IgD-negative memory B cell (primary cell): Measurements from ENCODE around the gene BAG2. TPM values are rescaled to one million over a fixed set of nuclear protein-coding genes. Genes with fewer than 3 reads are reported as not detected.
A peak's percentile ranks its signal among the peaks of the same experiment; 100 is the strongest.

Experiments
- H3K27ac Mint-ChIP-seq, 3 donors: one replicate each; pipeline ENCODE4 v1.8.0; 2020 to 2022; ENCODE audit warnings: mild to moderate bottlenecking in 3 of 3, mixed read lengths in 3 of 3, moderate library complexity in 1 of 3
- H3K27me3 Mint-ChIP-seq: one replicate; pipeline ENCODE4 v1.8.0; 2021; ENCODE audit warnings: mixed read lengths
- H3K36me3 Mint-ChIP-seq: one replicate; pipeline ENCODE4 v1.8.0; 2020; ENCODE audit warnings: mild to moderate bottlenecking, mixed read lengths
- H3K4me1 Mint-ChIP-seq, 3 donors: one replicate each; pipeline ENCODE4 v1.8.0; 2020 to 2022; ENCODE audit warnings: mixed read lengths in 3 of 3, mild to moderate bottlenecking in 1 of 3
- H3K4me3 Mint-ChIP-seq, 4 donors: one replicate each; pipeline ENCODE4 v1.8.0; 2020 to 2022; ENCODE audit warnings: mild to moderate bottlenecking in 4 of 4, mixed read lengths in 4 of 4, moderate library complexity in 3 of 4
- H3K9me3 Mint-ChIP-seq, 3 donors: one replicate each; pipeline ENCODE4 v1.8.0; 2020 to 2021; ENCODE audit warnings: mixed read lengths in 3 of 3, mild to moderate bottlenecking in 1 of 3
- polyA plus RNA-seq: library from polyadenylated mRNA; unstranded; fragments of 300-500 nt; fragmentation: Illumina TruSeq; gene quantifications from one replicate; pipeline ENCODE4 v1.2.3, GENCODE V29; 2021

Gene BAG2
- polyA plus RNA-seq, 1 donor from 2014 or later = 4.5 TPM

GRCh38 chr6:57222743-57223077, 50.6 kb downstream of the BAG2 start:
- Mint-ChIP-seq H3K27ac (peak overlapping the region; percentile 25 to 86 (median 80)), H3K27me3 (peaks cover 6% of the 10 kb centered on the region), H3K4me3 (peak overlapping the region; percentile 98 to 100 (median 99)), H3K4me1 (peaks cover 2 to 5% (median 2%) of the 10 kb centered on the region in 3 donors), H3K9me3 (no peaks in the 10 kb centered on the region), H3K36me3 (no peaks in the 10 kb centered on the region)

GRCh38 chr6:57224769-57225515, 52.8 kb downstream of the BAG2 start:
- Mint-ChIP-seq H3K4me1 (peaks cover 2 to 5% (median 2%) of the 10 kb centered on the region in 3 donors), H3K9me3 (no peaks in the 10 kb centered on the region), H3K27ac (no peak overlapping the region), H3K36me3 (no peaks in the 10 kb centered on the region), H3K4me3 (peak overlapping the region in 1 of 4 donors; percentile 49), H3K27me3 (peaks cover 7% of the 10 kb centered on the region)

GRCh38 chr6:57226221-57226620, 54.1 kb downstream of the BAG2 start:
- peaks cover under 1 to 5% (median under 1%) of the 10 kb centered on the region in 3 donors for H3K4me1 Mint-ChIP-seq
- H3K27me3 Mint-ChIP-seq = peaks cover 11% of the 10 kb centered on the region
- H3K27ac Mint-ChIP-seq = peak overlapping the region in 1 of 3 donors; percentile 6
- no peaks in the 10 kb centered on the region for H3K9me3 Mint-ChIP-seq
- no peaks in the 10 kb centered on the region for H3K36me3 Mint-ChIP-seq
- no peak overlapping the region for H3K4me3 Mint-ChIP-seq

Other genes starting within 250 kb of the BAG2 start
- gene BEND6, start 217.2 kb upstream of the BAG2 start, polyA plus RNA-seq = not detected
- 7.3 TPM for gene KIAA1586, start 125.6 kb upstream of the BAG2 start, polyA plus RNA-seq
- 22.3 TPM for gene ZNF451, start 82.1 kb upstream of the BAG2 start, polyA plus RNA-seq
- 0.74 TPM for gene RAB23, start 50.0 kb downstream of the BAG2 start, polyA plus RNA-seq
- 9.1 TPM for gene PRIM2, start 145.3 kb downstream of the BAG2 start, polyA plus RNA-seq